K562 (cell line): Measurements from ENCODE around the gene NDST1. TPM values are rescaled to one million over a fixed set of nuclear protein-coding genes. Genes with fewer than 3 reads are reported as not detected.
A peak's percentile ranks its signal among the peaks of the same experiment; 100 is the strongest.

Experiments used
- ATAC-seq: fragments of 200-7000 bp; cut with Tn5 transposase; 3 replicates; pipeline ENCODE4 v1.9.1; 2020; ENCODE audit warnings: moderate library complexity
- BruUV-seq: library from RNA; stranded (reverse); fragments of 400-500 nt; replicated peaks from 2 replicates; lab custom pipeline; 2021; lab: Mats Ljungman, UMichigan
- CTCF ChIA-PET: fragments of 300-600 bp; formaldehyde crosslinking; extraction: SDS; loops from one replicate; lab custom pipeline; 2021; ENCODE audit warnings: low intra/inter-chr PET ratio; lab: Yijun Ruan, JAX
- POLR2A ChIA-PET: fragments of 300-600, 350-650 bp; sonication (Branson Sonifier 250); formaldehyde crosslinking; extraction: SDS; loops from one replicate; lab custom pipeline; 2021; ENCODE audit warnings: antibody characterized with exemption, inconsistent platforms; lab: Yijun Ruan, JAX
- DNase-seq, 4 experiments: peaks; one replicate each; pipeline versions ENCODE4 v3.0.0 to v3.0.0-alpha.2; 2011 to 2018; ENCODE audit warnings: low spot score in 3 of 4, mixed read lengths in 3 of 4; ENCODE audit errors: extremely low read depth in 1 of 4
- FAIRE-seq: peaks from 2 replicates; lab custom pipeline; 2011; peaks lifted over from hg19 to GRCh38; lab: Jason Lieb, UNC
- H2AFZ ChIP-seq: 2 replicates; pipeline ENCODE4 v1.6.0; 2011; ENCODE audit warnings: low read depth, low read length, control low read depth, inconsistent platforms
- H3K27ac ChIP-seq: fragments of 200-600 bp; 3 replicates; pipeline ENCODE4 v1.8.0; 2011; ENCODE audit warnings: low read depth, mild to moderate bottlenecking, control low read depth, inconsistent platforms, low read length, moderate library complexity, mixed read lengths; ENCODE audit errors: extremely low read depth
- H3K27me3 ChIP-seq, 2 experiments: fragments of 300-600 bp in 1 of 2; 2 replicates in 1 of 2; 3 replicates in 1 of 2; pipeline versions ENCODE4 v1.6.0 to v1.8.0; 2011; ENCODE audit warnings: inconsistent platforms in 2 of 2, low read length in 2 of 2, mild to moderate bottlenecking in 1 of 2, mixed read lengths in 1 of 2, moderate library complexity in 1 of 2; ENCODE audit not compliant: control insufficient read depth in 2 of 2, insufficient read depth in 2 of 2
- H3K36me3 ChIP-seq: fragments of 300-600 bp; 3 replicates; pipeline ENCODE4 v1.8.0; 2011; ENCODE audit warnings: mild to moderate bottlenecking, low read length, inconsistent platforms; ENCODE audit not compliant: control insufficient read depth, insufficient read depth
- H3K4me1 ChIP-seq, 2 experiments: fragments of 200-600 bp in 1 of 2; replicated peaks in 1 of 2; 2 replicates in 1 of 2; 3 replicates in 1 of 2; pipeline versions ENCODE4 v1.5.1 to v1.8.0; 2011; ENCODE audit warnings: inconsistent platforms in 2 of 2, low read length in 2 of 2, mild to moderate bottlenecking in 1 of 2, mixed read lengths in 1 of 2, moderate library complexity in 1 of 2; ENCODE audit not compliant: control insufficient read depth in 2 of 2, insufficient read depth in 2 of 2
- H3K4me2 ChIP-seq: 2 replicates; pipeline ENCODE4 v1.6.1; 2011; ENCODE audit warnings: low read length, control low read depth, inconsistent platforms, mixed read lengths; ENCODE audit not compliant: insufficient read depth
- H3K4me3 ChIP-seq: fragments of 200-600 bp; sonication (generic), shearing (Covaris generic); 2 replicates; pipeline ENCODE4 v1.5.1; 2016; ENCODE audit warnings: control low read depth, inconsistent platforms
- H3K79me2 ChIP-seq: fragments of 200-600 bp; 3 replicates; pipeline ENCODE4 v1.8.0; 2011; ENCODE audit warnings: low read length, inconsistent platforms; ENCODE audit not compliant: control insufficient read depth, insufficient read depth
- H3K9ac ChIP-seq, 2 experiments: 2 replicates each; pipeline versions ENCODE4 v1.6.0 to v1.6.1; 2011; ENCODE audit warnings: low read depth in 2 of 2, low read length in 2 of 2, control low read depth in 1 of 2, inconsistent platforms in 1 of 2, mild to moderate bottlenecking in 1 of 2, mixed read lengths in 1 of 2; ENCODE audit not compliant: insufficient read depth in 1 of 2
- H3K9me1 ChIP-seq: one replicate; pipeline ENCODE4 v1.6.0; 2011; ENCODE audit warnings: inconsistent platforms, mild to moderate bottlenecking, low read length, moderate library complexity; ENCODE audit not compliant: control insufficient read depth, insufficient read depth
- H3K9me3 ChIP-seq: replicated peaks from 2 replicates; pipeline ENCODE4 v1.5.1; 2011; ENCODE audit warnings: low read depth, low read length, inconsistent platforms; ENCODE audit not compliant: control insufficient read depth, insufficient read depth
- H4K20me1 ChIP-seq: replicated peaks from 2 replicates; pipeline ENCODE4 v1.6.1; 2011; ENCODE audit warnings: low read length, inconsistent platforms, mixed read lengths; ENCODE audit not compliant: control insufficient read depth, insufficient read depth
- CHD4 ChIP-seq: fragments of 200-600 bp; sonication (generic); IDR thresholded peaks from 3 replicates; pipeline ENCODE4 v1.6.1; 2012; ENCODE audit warnings: low read depth, mild to moderate bottlenecking, mixed read lengths, low read length, inconsistent platforms; ENCODE audit not compliant: insufficient read depth, insufficient replicate concordance, poor library complexity, severe bottlenecking
- CXXC5 ChIP-seq: fragments of 250-450 bp; sonication (Bioruptor Pico); IDR thresholded peaks from 2 replicates; pipeline ENCODE4 v1.8.0; 2022; ENCODE audit warnings: inconsistent platforms, mild to moderate bottlenecking, moderate library complexity
- RCOR1 ChIP-seq, 2 experiments: IDR thresholded peaks; 2 replicates each; pipeline ENCODE4 v1.6.1; 2012; ENCODE audit warnings: low read depth in 2 of 2, low read length in 2 of 2, borderline replicate concordance in 1 of 2, improper control_type of control experiment in 1 of 2
- STAG1 ChIP-seq: sonication (generic); formaldehyde crosslinking; IDR thresholded peaks from 2 replicates; pipeline ENCODE4 v1.5.0; 2020; ENCODE audit warnings: missing genetic modification reagents, borderline replicate concordance
- ZSCAN32 ChIP-seq: fragments of 450-650 bp; formaldehyde crosslinking; IDR thresholded peaks from 2 replicates; pipeline ENCODE4 v1.4.0; 2020; ENCODE audit warnings: mild to moderate bottlenecking, moderate library complexity
- WGBS: fragments of 100-300 bp; shearing (Covaris generic); methylation state at CpG from one replicate; pipeline ENCODE4 v1.1.6; 2016; ENCODE audit warnings: low coverage, mixed read lengths; ENCODE audit not compliant: insufficient coverage; ENCODE audit errors: missing lambda C conversion rate; 5-methylcytosine and 5-hydroxymethylcytosine counted together
- in situ Hi-C: fragments of 300-500 bp; cut with MboI; formaldehyde crosslinking; loops from 4 replicates; pipeline ENCODE4 v1.15.0; 2018; ENCODE audit warnings: inconsistent platforms, mixed read lengths
- intact Hi-C: fragments of 100-400 bp; cut with micrococcal nuclease; formaldehyde crosslinking; loops from 2 replicates; pipeline ENCODE4 v1.14.2; 2022
- polyA plus RNA-seq, 8 experiments: library from polyadenylated mRNA; depleted of rRNA in 4 of 8; stranded (reverse) in 5 of 8; unstranded in 3 of 8; fragments of >200 nt; fragmentation: Nextera tagmentation in 2 of 8; fragmentation: Illumina TruSeq in 1 of 8; extraction: Ambion mirVana in 2 of 8; extraction: Trizol in 1 of 8; gene quantifications; 2 replicates each; pipeline versions ENCODE4 v1.2.1 to v1.2.3, GENCODE V29; 2011 to 2014; ENCODE audit warnings: inconsistent platforms in 1 of 8, missing spikeins in 1 of 8
- total RNA-seq, 7 experiments: library from RNA; depleted of rRNA in 6 of 7; stranded (reverse); fragments of >200 nt in 6 of 7; fragmentation: Illumina TruSeq in 2 of 7; extraction: Trizol in 2 of 7; gene quantifications; 2 replicates each; pipeline versions ENCODE4 v1.2.1 to v1.2.3, GENCODE V29; 2011 to 2021; ENCODE audit warnings: low replicate concordance in 1 of 7
- TF ChIP-seq, protein P1 (sequence below): fragments of 250-450 bp; sonication (Bioruptor Pico); IDR thresholded peaks from 2 replicates; pipeline ENCODE4 v1.8.0; 2022; ENCODE audit warnings: moderate library complexity, mild to moderate bottlenecking, inconsistent platforms
- TF ChIP-seq, protein P2 (sequence below): fragments of 450-650 bp; IDR thresholded peaks from 2 replicates; pipeline ENCODE4 v1.6.1; 2017; ENCODE audit warnings: antibody characterized with exemption, mild to moderate bottlenecking

The NDST1 gene
- total and polyA plus RNA-seq, 9 of the 15 experiments (the other 6 are each of a cell fraction or from before 2014, with no cell fraction given) = 0.38 to 47.9 (median 9.9) TPM

DNA sequence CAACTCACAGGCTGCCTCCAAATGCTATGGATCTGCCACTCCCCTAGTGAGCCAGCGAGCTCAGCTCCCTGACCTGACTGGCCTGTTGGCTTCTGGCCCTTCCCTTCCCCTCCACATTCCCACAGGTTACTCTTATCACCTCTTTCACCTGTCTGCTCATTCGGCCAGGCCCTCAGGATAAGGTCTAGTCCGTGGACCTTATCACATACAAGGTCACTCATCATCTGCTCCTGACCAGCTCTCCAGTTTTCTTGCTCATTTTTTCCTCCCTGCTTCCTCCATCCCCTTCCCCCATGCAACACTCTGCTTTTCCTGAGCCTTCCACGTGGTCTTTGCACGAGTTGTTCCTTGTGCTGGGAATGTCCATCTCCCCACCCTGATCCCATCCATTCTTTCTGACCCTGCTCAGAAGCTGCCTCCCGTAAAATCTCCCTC lies 25.9 kb upstream of the NDST1 start (continued):
- TF ChIP-seq, protein P1, sequence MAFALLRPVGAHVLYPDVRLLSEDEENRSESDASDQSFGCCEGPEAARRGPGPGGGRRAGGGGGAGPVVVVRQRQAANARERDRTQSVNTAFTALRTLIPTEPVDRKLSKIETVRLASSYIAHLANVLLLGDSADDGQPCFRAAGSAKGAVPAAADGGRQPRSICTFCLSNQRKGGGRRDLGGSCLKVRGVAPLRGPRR (CRISPR knock-in tag) = no peak

DNA sequence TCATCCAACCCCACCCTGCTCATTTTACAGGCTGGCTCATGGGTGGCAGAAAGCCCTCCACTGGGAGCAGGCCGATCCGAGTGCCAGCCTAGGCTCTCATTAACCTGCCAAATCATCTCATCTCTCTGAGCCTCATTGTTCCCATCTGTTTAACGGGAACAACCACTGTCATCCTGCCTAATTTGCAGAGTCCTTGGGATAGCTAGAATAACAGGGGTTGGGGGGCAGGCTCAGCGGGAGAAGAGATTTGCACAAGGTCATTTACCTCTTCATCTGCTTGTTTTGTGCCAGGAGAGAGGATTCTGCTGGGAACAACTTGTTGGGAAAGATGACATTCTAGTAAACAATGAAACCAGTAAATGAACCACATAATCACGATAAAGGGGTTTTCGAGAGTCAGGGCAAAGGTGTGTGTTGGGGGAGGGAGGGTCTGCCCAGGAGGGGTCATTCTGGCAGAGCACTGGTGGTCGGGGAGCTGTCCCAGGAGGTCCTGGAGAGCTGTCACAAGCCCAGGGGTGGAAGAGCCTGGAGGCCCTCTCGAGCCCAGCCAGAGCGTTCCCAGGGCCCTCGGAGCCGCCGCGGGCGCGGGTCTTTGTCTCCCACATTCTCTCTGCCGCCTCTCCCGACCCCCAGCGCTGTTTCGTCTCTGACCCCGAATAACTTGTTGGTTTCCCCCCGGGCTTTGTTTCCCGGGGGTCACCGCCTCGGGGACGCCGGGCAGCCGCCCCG lies 22.8 kb upstream of the NDST1 start:
- ChIA-PET POLR2A (interaction anchor here (0.6 to 1.4 kb wide), 8 partner anchors 15 to 729 kb away, joined by 3 to 5 read pairs (median 4); no protein-coding TSS in a partner anchor), CTCF (no interaction called here)
- DNase-seq = no peak
- H3K36me3 ChIP-seq = peaks cover 4% of the 10 kb centered on the region; the same call in 1 of the 3 replicates
- H3K9ac ChIP-seq = peak overlapping the region; percentile 78 to 97
- no peak for FAIRE-seq
- intact Hi-C loops (loop anchor here (5.0 to 10.0 kb wide), 3 partner anchors 37 to 600 kb away; partner anchors contain the start of gene TNIP1), in situ Hi-C loops (no loop called here)
- peaks cover 3% of the 10 kb centered on the region; the same call in 1 of the 2 replicates for H4K20me1 ChIP-seq
- H3K4me3 ChIP-seq = peak overlapping the region; percentile 88
- ATAC-seq = no peak
- WGBS = 17% methylated on average over 24 of the region's 28 CpGs
- no peaks in the 10 kb centered on the region for H3K9me1 ChIP-seq
- BruUV-seq = TSS peak; percentile 80
- peak overlapping the region; percentile 87 for H3K27ac ChIP-seq
- H3K9me3 ChIP-seq = no peaks in the 10 kb centered on the region
- H3K4me1 ChIP-seq = peaks cover 61 to 76% of the 10 kb centered on the region in 2 experiments
- H3K4me2 ChIP-seq = peak overlapping the region; percentile 77
- H2AFZ ChIP-seq = peak overlapping the region; percentile 88
- H3K27me3 ChIP-seq = no peaks in the 10 kb centered on the region
- H3K79me2 ChIP-seq = peaks cover 41% of the 10 kb centered on the region
- TF ChIP-seq ZSCAN32 (CRISPR knock-in tag) (no peak), CXXC5 (0 out of 2 replicates have a peak, but pooled peaks have one; percentile 30), RCOR1 (IDR thresholded peaks at IDR 0.05; ENCODE audit: borderline replicate concordance in 1 of 2, low read depth in 2 of 2, low read length in 2 of 2) (peak in 1 of 2 experiments; percentile 62; a peak in 1 of 4 replicates), CHD4 (peak; percentile 80), STAG1 (CRISPR knock-in tag) (no peak)
- TF ChIP-seq, protein P2, sequence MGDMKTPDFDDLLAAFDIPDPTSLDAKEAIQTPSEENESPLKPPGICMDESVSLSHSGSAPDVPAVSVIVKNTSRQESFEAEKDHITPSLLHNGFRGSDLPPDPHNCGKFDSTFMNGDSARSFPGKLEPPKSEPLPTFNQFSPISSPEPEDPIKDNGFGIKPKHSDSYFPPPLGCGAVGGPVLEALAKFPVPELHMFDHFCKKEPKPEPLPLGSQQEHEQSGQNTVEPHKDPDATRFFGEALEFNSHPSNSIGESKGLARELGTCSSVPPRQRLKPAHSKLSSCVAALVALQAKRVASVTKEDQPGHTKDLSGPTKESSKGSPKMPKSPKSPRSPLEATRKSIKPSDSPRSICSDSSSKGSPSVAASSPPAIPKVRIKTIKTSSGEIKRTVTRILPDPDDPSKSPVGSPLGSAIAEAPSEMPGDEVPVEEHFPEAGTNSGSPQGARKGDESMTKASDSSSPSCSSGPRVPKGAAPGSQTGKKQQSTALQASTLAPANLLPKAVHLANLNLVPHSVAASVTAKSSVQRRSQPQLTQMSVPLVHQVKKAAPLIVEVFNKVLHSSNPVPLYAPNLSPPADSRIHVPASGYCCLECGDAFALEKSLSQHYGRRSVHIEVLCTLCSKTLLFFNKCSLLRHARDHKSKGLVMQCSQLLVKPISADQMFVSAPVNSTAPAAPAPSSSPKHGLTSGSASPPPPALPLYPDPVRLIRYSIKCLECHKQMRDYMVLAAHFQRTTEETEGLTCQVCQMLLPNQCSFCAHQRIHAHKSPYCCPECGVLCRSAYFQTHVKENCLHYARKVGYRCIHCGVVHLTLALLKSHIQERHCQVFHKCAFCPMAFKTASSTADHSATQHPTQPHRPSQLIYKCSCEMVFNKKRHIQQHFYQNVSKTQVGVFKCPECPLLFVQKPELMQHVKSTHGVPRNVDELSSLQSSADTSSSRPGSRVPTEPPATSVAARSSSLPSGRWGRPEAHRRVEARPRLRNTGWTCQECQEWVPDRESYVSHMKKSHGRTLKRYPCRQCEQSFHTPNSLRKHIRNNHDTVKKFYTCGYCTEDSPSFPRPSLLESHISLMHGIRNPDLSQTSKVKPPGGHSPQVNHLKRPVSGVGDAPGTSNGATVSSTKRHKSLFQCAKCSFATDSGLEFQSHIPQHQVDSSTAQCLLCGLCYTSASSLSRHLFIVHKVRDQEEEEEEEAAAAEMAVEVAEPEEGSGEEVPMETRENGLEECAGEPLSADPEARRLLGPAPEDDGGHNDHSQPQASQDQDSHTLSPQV = 0 out of 2 replicates have a peak, but pooled peaks have one; percentile 7
